ENCODE data around the gene CCDC88B. TPM values are rescaled to one million over a fixed set of nuclear protein-coding genes. Genes with fewer than 3 reads are reported as not detected.
A peak's percentile ranks its signal among the peaks of the same experiment; 100 is the strongest.

The CCDC88B gene
- total and polyA plus RNA-seq, 2 of the 8 experiments (the other 6 are each of a cell fraction or from before 2014, with no cell fraction given): 5.9 to 12.5 TPM

DNA sequence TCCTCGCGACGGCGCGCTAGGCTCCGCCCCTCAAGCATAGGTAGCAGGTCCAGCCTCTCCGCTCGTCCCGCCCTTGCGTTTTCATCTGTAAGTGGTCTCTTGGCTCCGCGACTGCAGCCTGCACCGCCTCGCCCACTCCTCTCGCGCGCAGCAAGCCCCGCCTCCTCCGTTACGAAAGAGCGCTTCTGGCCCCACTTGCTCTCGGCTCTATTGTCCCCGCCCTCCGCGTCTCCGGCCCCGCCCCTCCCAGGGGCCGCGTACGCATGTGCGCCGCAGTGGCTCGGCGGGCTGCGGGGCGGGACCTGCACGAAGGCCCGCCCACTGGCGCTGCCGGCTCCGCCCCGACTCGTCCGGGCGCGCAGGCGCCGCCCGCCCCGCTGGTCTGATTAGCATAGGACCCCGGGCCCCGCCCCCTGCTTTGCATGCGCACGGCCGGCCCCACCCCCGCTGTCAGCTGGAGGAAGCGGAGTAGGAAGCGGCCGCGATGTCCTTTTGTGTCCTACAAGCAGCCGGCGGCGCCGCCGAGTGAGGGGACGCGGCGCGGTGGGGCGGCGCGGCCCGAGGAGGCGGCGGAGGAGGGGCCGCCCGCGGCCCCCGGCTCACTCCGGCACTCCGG is 34.8 kb upstream of the CCDC88B start, which contains the start of gene ESRRA (continued):
- TF ChIP-seq, protein P1, sequence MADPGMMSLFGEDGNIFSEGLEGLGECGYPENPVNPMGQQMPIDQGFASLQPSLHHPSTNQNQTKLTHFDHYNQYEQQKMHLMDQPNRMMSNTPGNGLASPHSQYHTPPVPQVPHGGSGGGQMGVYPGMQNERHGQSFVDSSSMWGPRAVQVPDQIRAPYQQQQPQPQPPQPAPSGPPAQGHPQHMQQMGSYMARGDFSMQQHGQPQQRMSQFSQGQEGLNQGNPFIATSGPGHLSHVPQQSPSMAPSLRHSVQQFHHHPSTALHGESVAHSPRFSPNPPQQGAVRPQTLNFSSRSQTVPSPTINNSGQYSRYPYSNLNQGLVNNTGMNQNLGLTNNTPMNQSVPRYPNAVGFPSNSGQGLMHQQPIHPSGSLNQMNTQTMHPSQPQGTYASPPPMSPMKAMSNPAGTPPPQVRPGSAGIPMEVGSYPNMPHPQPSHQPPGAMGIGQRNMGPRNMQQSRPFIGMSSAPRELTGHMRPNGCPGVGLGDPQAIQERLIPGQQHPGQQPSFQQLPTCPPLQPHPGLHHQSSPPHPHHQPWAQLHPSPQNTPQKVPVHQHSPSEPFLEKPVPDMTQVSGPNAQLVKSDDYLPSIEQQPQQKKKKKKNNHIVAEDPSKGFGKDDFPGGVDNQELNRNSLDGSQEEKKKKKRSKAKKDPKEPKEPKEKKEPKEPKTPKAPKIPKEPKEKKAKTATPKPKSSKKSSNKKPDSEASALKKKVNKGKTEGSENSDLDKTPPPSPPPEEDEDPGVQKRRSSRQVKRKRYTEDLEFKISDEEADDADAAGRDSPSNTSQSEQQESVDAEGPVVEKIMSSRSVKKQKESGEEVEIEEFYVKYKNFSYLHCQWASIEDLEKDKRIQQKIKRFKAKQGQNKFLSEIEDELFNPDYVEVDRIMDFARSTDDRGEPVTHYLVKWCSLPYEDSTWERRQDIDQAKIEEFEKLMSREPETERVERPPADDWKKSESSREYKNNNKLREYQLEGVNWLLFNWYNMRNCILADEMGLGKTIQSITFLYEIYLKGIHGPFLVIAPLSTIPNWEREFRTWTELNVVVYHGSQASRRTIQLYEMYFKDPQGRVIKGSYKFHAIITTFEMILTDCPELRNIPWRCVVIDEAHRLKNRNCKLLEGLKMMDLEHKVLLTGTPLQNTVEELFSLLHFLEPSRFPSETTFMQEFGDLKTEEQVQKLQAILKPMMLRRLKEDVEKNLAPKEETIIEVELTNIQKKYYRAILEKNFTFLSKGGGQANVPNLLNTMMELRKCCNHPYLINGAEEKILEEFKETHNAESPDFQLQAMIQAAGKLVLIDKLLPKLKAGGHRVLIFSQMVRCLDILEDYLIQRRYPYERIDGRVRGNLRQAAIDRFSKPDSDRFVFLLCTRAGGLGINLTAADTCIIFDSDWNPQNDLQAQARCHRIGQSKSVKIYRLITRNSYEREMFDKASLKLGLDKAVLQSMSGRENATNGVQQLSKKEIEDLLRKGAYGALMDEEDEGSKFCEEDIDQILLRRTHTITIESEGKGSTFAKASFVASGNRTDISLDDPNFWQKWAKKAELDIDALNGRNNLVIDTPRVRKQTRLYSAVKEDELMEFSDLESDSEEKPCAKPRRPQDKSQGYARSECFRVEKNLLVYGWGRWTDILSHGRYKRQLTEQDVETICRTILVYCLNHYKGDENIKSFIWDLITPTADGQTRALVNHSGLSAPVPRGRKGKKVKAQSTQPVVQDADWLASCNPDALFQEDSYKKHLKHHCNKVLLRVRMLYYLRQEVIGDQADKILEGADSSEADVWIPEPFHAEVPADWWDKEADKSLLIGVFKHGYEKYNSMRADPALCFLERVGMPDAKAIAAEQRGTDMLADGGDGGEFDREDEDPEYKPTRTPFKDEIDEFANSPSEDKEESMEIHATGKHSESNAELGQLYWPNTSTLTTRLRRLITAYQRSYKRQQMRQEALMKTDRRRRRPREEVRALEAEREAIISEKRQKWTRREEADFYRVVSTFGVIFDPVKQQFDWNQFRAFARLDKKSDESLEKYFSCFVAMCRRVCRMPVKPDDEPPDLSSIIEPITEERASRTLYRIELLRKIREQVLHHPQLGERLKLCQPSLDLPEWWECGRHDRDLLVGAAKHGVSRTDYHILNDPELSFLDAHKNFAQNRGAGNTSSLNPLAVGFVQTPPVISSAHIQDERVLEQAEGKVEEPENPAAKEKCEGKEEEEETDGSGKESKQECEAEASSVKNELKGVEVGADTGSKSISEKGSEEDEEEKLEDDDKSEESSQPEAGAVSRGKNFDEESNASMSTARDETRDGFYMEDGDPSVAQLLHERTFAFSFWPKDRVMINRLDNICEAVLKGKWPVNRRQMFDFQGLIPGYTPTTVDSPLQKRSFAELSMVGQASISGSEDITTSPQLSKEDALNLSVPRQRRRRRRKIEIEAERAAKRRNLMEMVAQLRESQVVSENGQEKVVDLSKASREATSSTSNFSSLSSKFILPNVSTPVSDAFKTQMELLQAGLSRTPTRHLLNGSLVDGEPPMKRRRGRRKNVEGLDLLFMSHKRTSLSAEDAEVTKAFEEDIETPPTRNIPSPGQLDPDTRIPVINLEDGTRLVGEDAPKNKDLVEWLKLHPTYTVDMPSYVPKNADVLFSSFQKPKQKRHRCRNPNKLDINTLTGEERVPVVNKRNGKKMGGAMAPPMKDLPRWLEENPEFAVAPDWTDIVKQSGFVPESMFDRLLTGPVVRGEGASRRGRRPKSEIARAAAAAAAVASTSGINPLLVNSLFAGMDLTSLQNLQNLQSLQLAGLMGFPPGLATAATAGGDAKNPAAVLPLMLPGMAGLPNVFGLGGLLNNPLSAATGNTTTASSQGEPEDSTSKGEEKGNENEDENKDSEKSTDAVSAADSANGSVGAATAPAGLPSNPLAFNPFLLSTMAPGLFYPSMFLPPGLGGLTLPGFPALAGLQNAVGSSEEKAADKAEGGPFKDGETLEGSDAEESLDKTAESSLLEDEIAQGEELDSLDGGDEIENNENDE (IDR thresholded peaks at IDR 0.05; ENCODE audit: insufficient replicate concordance, low read length): no peak
- no peak for TF ChIP-seq KDM1A (IDR thresholded peaks at IDR 0.05; ENCODE audit: borderline replicate concordance, low read length)
- no peak for TF ChIP-seq KDM5A (IDR thresholded peaks at IDR 0.05; ENCODE audit: low read length)
- no peak for TF ChIP-seq KDM4A (IDR thresholded peaks at IDR 0.05; ENCODE audit: low read depth, low read length, severe bottlenecking)
- no peak for TF ChIP-seq JUND (IDR thresholded peaks at IDR 0.05; ENCODE audit: low read length)
- peak; percentile 50 for TF ChIP-seq TAF1 (IDR thresholded peaks at IDR 0.05; ENCODE audit: low read depth, low read length)
- no peak for TF ChIP-seq FOSL1 (IDR thresholded peaks at IDR 0.05; ENCODE audit: insufficient read depth, low read depth, low read length)
- TF ChIP-seq, protein P2, sequence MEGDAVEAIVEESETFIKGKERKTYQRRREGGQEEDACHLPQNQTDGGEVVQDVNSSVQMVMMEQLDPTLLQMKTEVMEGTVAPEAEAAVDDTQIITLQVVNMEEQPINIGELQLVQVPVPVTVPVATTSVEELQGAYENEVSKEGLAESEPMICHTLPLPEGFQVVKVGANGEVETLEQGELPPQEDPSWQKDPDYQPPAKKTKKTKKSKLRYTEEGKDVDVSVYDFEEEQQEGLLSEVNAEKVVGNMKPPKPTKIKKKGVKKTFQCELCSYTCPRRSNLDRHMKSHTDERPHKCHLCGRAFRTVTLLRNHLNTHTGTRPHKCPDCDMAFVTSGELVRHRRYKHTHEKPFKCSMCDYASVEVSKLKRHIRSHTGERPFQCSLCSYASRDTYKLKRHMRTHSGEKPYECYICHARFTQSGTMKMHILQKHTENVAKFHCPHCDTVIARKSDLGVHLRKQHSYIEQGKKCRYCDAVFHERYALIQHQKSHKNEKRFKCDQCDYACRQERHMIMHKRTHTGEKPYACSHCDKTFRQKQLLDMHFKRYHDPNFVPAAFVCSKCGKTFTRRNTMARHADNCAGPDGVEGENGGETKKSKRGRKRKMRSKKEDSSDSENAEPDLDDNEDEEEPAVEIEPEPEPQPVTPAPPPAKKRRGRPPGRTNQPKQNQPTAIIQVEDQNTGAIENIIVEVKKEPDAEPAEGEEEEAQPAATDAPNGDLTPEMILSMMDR (IDR thresholded peaks at IDR 0.05; ENCODE audit: control extremely low read depth in 1 of 3, insufficient read depth in 1 of 3, low read depth in 1 of 3, low read length in 3 of 3): no peak
- TF ChIP-seq POLR2A (IDR thresholded peaks at IDR 0.05; ENCODE audit: control extremely low read depth in 1 of 2, low read depth in 2 of 2, low read length in 2 of 2): no peak

All from H1 (cell line).